H9 (cell line): Measurements from ENCODE around the gene LINC00305. TPM values are rescaled to one million over a fixed set of nuclear protein-coding genes. Genes with fewer than 3 reads are reported as not detected.

Experiments used
- DNase-seq: peaks from one replicate; pipeline ENCODE4 v3.0.0-alpha.2; 2017
- H2AFZ ChIP-seq: one replicate; pipeline ENCODE4 v1.6.1; 2013; ENCODE audit warnings: mild to moderate bottlenecking, low read length, control low read depth, moderate library complexity
- H2AK5ac ChIP-seq: 2 replicates; pipeline ENCODE4 v1.6.1; 2013; ENCODE audit warnings: low read length, control low read depth, mixed read lengths; ENCODE audit not compliant: insufficient read length
- H2BK120ac ChIP-seq: one replicate; pipeline ENCODE4 v1.6.1; 2013; ENCODE audit warnings: low read depth, mild to moderate bottlenecking, low read length, control low read depth, inconsistent platforms; ENCODE audit not compliant: poor library complexity, severe bottlenecking
- H2BK12ac ChIP-seq: 2 replicates; pipeline ENCODE4 v1.6.1; 2013; ENCODE audit warnings: low read length, control low read depth, mixed read lengths, low read depth; ENCODE audit not compliant: insufficient read length
- H2BK15ac ChIP-seq: 2 replicates; pipeline ENCODE4 v1.6.1; 2013; ENCODE audit warnings: low read depth, low read length, control low read depth
- H2BK20ac ChIP-seq: one replicate; pipeline ENCODE4 v1.6.1; 2013; ENCODE audit warnings: low read depth, mild to moderate bottlenecking, low read length, control low read depth, inconsistent platforms; ENCODE audit not compliant: poor library complexity, severe bottlenecking
- H2BK5ac ChIP-seq: 2 replicates; pipeline ENCODE4 v1.6.1; 2013; ENCODE audit warnings: low read length, control low read depth, mixed read lengths; ENCODE audit not compliant: insufficient read length
- H3K14ac ChIP-seq: 2 replicates; pipeline ENCODE4 v1.6.1; 2013; ENCODE audit warnings: low read length, control low read depth; ENCODE audit not compliant: insufficient read depth
- H3K18ac ChIP-seq: 2 replicates; pipeline ENCODE4 v1.6.1; 2013; ENCODE audit warnings: low read depth, mild to moderate bottlenecking, mixed read lengths, low read length, control low read depth; ENCODE audit not compliant: insufficient read length
- H3K23ac ChIP-seq: 2 replicates; pipeline ENCODE4 v1.6.1; 2013; ENCODE audit warnings: low read length, control low read depth, mixed read lengths, low read depth; ENCODE audit not compliant: insufficient read length
- H3K23me2 ChIP-seq: 2 replicates; pipeline ENCODE4 v1.6.1; 2013; ENCODE audit warnings: low read depth, mild to moderate bottlenecking, mixed read lengths, low read length, control low read depth; ENCODE audit not compliant: insufficient read length, poor library complexity, severe bottlenecking
- H3K27ac ChIP-seq: 2 replicates; pipeline ENCODE4 v1.5.1; 2013; ENCODE audit warnings: low read length, control low read depth, mixed read lengths, low read depth; ENCODE audit not compliant: insufficient read length
- H3K27me3 ChIP-seq: 2 replicates; pipeline ENCODE4 v1.6.1; 2013; ENCODE audit warnings: low read length, control low read depth, inconsistent platforms; ENCODE audit not compliant: insufficient read depth
- H3K4ac ChIP-seq: 2 replicates; pipeline ENCODE4 v1.6.1; 2013; ENCODE audit warnings: low read depth, mild to moderate bottlenecking, control low read depth, inconsistent platforms, low read length, moderate library complexity
- H3K4me1 ChIP-seq: 2 replicates; pipeline ENCODE4 v1.6.1; 2013; ENCODE audit warnings: low read length, control low read depth, inconsistent platforms; ENCODE audit not compliant: insufficient read depth
- H3K4me2 ChIP-seq: 2 replicates; pipeline ENCODE4 v1.6.1; 2013; ENCODE audit warnings: low read length, control low read depth, mixed read lengths; ENCODE audit not compliant: insufficient read length, insufficient read depth
- H3K56ac ChIP-seq: 2 replicates; pipeline ENCODE4 v1.6.1; 2013; ENCODE audit warnings: low read depth, mild to moderate bottlenecking, mixed read lengths, low read length, control low read depth; ENCODE audit not compliant: insufficient read length
- H3K79me1 ChIP-seq: 2 replicates; pipeline ENCODE4 v1.6.1; 2013; ENCODE audit warnings: low read depth, mild to moderate bottlenecking, moderate library complexity, low read length, control low read depth, inconsistent platforms; ENCODE audit not compliant: insufficient read depth, poor library complexity, severe bottlenecking
- H3K79me2 ChIP-seq: 2 replicates; pipeline ENCODE4 v1.6.1; 2013; ENCODE audit warnings: low read length, control low read depth, inconsistent platforms; ENCODE audit not compliant: insufficient read depth
- H3K9ac ChIP-seq: 2 replicates; pipeline ENCODE4 v1.6.1; 2013; ENCODE audit warnings: low read length, control low read depth, mixed read lengths; ENCODE audit not compliant: insufficient read length; ENCODE audit errors: extremely low read depth
- H3K9me3 ChIP-seq: one replicate; pipeline ENCODE4 v1.6.1; 2013; ENCODE audit warnings: low read depth, low read length, inconsistent platforms; ENCODE audit not compliant: control insufficient read depth
- H3T11ph ChIP-seq: one replicate; pipeline ENCODE4 v1.6.1; 2013; ENCODE audit warnings: mild to moderate bottlenecking, low read length, control low read depth, inconsistent platforms
- H4K20me1 ChIP-seq: one replicate; pipeline ENCODE4 v1.6.1; 2013; ENCODE audit not compliant: control insufficient read depth, insufficient read length, insufficient read depth
- H4K5ac ChIP-seq: 2 replicates; pipeline ENCODE4 v1.6.1; 2013; ENCODE audit warnings: low read depth, mild to moderate bottlenecking, mixed read lengths, low read length, control low read depth; ENCODE audit not compliant: insufficient read length
- H4K8ac ChIP-seq: replicated peaks from 2 replicates; pipeline ENCODE4 v1.6.1; 2013; ENCODE audit warnings: low read length, control low read depth, mixed read lengths, low read depth; ENCODE audit not compliant: insufficient read length
- H4K91ac ChIP-seq: 2 replicates; pipeline ENCODE4 v1.6.1; 2013; ENCODE audit warnings: low read depth, mild to moderate bottlenecking, moderate library complexity, mixed read lengths, low read length, control low read depth; ENCODE audit not compliant: insufficient read length
- H3K27ac Mint-ChIP-seq, 3 experiments: 2 replicates in 2 of 3; 3 replicates in 1 of 3; pipeline ENCODE4 v1.8.0; 2020 to 2021; ENCODE audit warnings: mixed read lengths in 3 of 3, mild to moderate bottlenecking in 1 of 3, moderate library complexity in 1 of 3
- H3K27me3 Mint-ChIP-seq: 2 replicates; pipeline ENCODE4 v1.8.0; 2021; ENCODE audit warnings: low read depth, mild to moderate bottlenecking, moderate library complexity, mixed read lengths
- H3K36me3 Mint-ChIP-seq, 3 experiments: 2 replicates in 2 of 3; 3 replicates in 1 of 3; pipeline ENCODE4 v1.8.0; 2020 to 2021; ENCODE audit warnings: low read depth in 3 of 3, mixed read lengths in 3 of 3; ENCODE audit not compliant: insufficient read depth in 1 of 3
- H3K4me1 Mint-ChIP-seq, 2 experiments: 2 replicates each; pipeline ENCODE4 v1.8.0; 2020; ENCODE audit warnings: mixed read lengths in 2 of 2
- H3K4me3 Mint-ChIP-seq, 2 experiments: 2 replicates in 1 of 2; 3 replicates in 1 of 2; pipeline ENCODE4 v1.8.0; 2020 to 2021; ENCODE audit warnings: mild to moderate bottlenecking in 2 of 2, mixed read lengths in 2 of 2, moderate library complexity in 1 of 2
- H3K9me3 Mint-ChIP-seq, 2 experiments: 2 replicates in 1 of 2; 3 replicates in 1 of 2; pipeline ENCODE4 v1.8.0; 2020; ENCODE audit warnings: mild to moderate bottlenecking in 2 of 2, mixed read lengths in 2 of 2, moderate library complexity in 1 of 2
- CTCF ChIP-seq: fragments of 200-600 bp; sonication (generic); conservative IDR thresholded peaks from 3 replicates; pipeline ENCODE4 v1.8.0; 2021; ENCODE audit warnings: antibody characterized with exemption, mild to moderate bottlenecking
- WGBS: extraction: QIAGEN DNeasy Blood & Tissue Kit; methylation state at CpG from one replicate; pipeline ENCODE4 v1.1.7; 2013; ENCODE audit warnings: missing lambda C conversion rate, low lambda C conversion rate, mixed read lengths; ENCODE audit not compliant: insufficient read length; ENCODE audit errors: extremely low coverage; 5-methylcytosine and 5-hydroxymethylcytosine counted together
- total RNA-seq: library from RNA; stranded (reverse); gene quantifications from 2 replicates; pipeline ENCODE4 v1.2.1, GENCODE V29; 2021

Gene LINC00305
- total RNA-seq, 1 experiment from 2014 or later, result not detected

- WGBS, result no CpG with 5 or more reads among the region's 3 CpGs
- no peak overlapping the region for H2BK15ac ChIP-seq
- peaks cover 36 to 44% of the 10 kb centered on the region in 2 experiments for H3K4me1 Mint-ChIP-seq
- H3K23me2 ChIP-seq, result no peaks in the 10 kb centered on the region
- H2BK120ac ChIP-seq, result no peak overlapping the region
- DNase-seq, result no peak
- H4K20me1 ChIP-seq, result no peaks in the 10 kb centered on the region
- H3K4me1 ChIP-seq, result peaks cover 9% of the 10 kb centered on the region; the same call in 1 of the 2 replicates
- no peak overlapping the region for H3K23ac ChIP-seq
- H2AK5ac ChIP-seq, result no peak overlapping the region
- peaks cover 6 to 14% (median 8%) of the 10 kb centered on the region in 3 experiments; a peak in 6 of 7 replicates for H3K36me3 Mint-ChIP-seq
- no peaks in the 10 kb centered on the region for H3K79me1 ChIP-seq
- H4K8ac ChIP-seq, result no peak overlapping the region
- no peak overlapping the region for H3K56ac ChIP-seq
- H2BK12ac ChIP-seq, result no peak overlapping the region
- no peak overlapping the region for H3K27ac ChIP-seq
- peak overlapping the region in 1 of 3 experiments; percentile 95; a peak in 2 of 7 replicates for H3K27ac Mint-ChIP-seq
- H3K4me3 Mint-ChIP-seq, result no peak overlapping the region
- H3T11ph ChIP-seq, result no peak overlapping the region
- peaks cover 2 to 3% of the 10 kb centered on the region in 2 experiments; a peak in 3 of 5 replicates for H3K9me3 Mint-ChIP-seq
- no peaks in the 10 kb centered on the region for H3K9me3 ChIP-seq
- H3K4ac ChIP-seq, result no peak overlapping the region
- H4K5ac ChIP-seq, result no peak overlapping the region
- no peaks in the 10 kb centered on the region for H3K79me2 ChIP-seq
- TF ChIP-seq CTCF, result no peak
- H2BK20ac ChIP-seq, result peak overlapping the region; percentile 45
- no peak overlapping the region for H4K91ac ChIP-seq
- H3K14ac ChIP-seq, result no peak overlapping the region
- no peak overlapping the region for H3K9ac ChIP-seq
- H3K27me3 ChIP-seq, result no peaks in the 10 kb centered on the region
- H2AFZ ChIP-seq, result no peak overlapping the region
- no peak overlapping the region for H3K4me2 ChIP-seq
- no peak overlapping the region for H3K18ac ChIP-seq
- H3K27me3 Mint-ChIP-seq, result no peaks in the 10 kb centered on the region
- no peak overlapping the region for H2BK5ac ChIP-seq
Observed at GRCh38 chr18:64115881-64116280, 33.0 kb downstream of the LINC00305 start.
